ENCODE results near the gene MAP7D2. TPM values are rescaled to one million over a fixed set of nuclear protein-coding genes. Genes with fewer than 3 reads are reported as not detected.

The MAP7D2 gene
- total RNA-seq, 1 donor from 2014 or later, result 0.98 TPM

DNA sequence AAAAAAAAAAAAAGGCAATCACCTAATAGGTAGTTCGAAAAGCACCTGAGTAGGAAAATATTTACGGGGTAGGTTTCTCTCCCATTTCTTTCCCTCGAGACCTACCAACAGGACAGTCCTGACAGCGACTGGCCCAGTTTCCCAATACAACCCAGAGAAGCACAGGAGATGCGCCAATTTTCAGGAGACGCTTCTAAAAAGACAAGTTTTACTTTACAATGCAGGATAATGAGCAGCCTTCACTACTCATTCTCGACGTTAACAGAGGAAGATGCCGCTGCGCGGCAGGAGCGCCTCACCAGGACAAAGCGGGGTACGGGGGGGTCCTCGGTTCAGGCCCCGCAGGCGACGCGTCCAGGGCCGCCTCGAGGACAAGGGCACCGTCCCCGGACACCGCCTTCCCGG, 126.6 kb downstream of the MAP7D2 start:
- no peak for DNase-seq (ENCODE audit: extremely low spot score in 2 of 2)
- Histone ChIP-seq H3K27me3 (no peaks in the 10 kb centered on the region), H3K27ac (peak overlapping the region; percentile 83), H3K4me3 (peak overlapping the region; percentile 57 to 75), H3K9me3 (no peaks in the 10 kb centered on the region), H3K4me1 (peaks cover 4% of the 10 kb centered on the region), H3K36me3 (no peaks in the 10 kb centered on the region)
- TF ChIP-seq POLR2AphosphoS5 (IDR thresholded peaks at IDR 0.05; ENCODE audit: insufficient read depth in 1 of 2, low read depth in 1 of 2), result no peak
- TF ChIP-seq, protein P1, sequence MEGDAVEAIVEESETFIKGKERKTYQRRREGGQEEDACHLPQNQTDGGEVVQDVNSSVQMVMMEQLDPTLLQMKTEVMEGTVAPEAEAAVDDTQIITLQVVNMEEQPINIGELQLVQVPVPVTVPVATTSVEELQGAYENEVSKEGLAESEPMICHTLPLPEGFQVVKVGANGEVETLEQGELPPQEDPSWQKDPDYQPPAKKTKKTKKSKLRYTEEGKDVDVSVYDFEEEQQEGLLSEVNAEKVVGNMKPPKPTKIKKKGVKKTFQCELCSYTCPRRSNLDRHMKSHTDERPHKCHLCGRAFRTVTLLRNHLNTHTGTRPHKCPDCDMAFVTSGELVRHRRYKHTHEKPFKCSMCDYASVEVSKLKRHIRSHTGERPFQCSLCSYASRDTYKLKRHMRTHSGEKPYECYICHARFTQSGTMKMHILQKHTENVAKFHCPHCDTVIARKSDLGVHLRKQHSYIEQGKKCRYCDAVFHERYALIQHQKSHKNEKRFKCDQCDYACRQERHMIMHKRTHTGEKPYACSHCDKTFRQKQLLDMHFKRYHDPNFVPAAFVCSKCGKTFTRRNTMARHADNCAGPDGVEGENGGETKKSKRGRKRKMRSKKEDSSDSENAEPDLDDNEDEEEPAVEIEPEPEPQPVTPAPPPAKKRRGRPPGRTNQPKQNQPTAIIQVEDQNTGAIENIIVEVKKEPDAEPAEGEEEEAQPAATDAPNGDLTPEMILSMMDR (IDR thresholded peaks at IDR 0.05), result no peak
- intact Hi-C loops (cut with DNase I), result no loop called here

DNA sequence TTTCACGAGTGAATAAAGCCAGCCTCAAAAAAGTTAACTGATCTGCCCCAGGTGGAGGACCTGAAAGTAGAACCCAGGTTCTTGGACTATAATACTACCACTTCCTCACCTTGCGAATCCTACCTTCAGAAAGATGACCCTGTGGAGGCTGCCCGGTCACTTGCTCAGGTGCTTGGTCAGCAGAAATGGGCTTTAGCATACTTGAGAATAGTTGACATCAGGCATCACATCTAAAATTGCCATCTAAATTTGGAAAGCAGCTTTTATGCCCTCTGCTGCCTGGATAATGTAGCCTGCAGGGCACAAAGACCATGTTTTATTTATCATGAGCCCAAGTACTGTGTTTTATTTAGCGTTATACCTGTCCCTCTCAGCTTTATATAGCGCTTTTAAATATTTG, 128.9 kb downstream of the MAP7D2 start:
- TF ChIP-seq POLR2A (IDR thresholded peaks at IDR 0.05), result no peak
- no peak for TF ChIP-seq POLR2AphosphoS5 (IDR thresholded peaks at IDR 0.05; ENCODE audit: insufficient read depth in 1 of 2, low read depth in 1 of 2)
- TF ChIP-seq, protein P1 (IDR thresholded peaks at IDR 0.05), result no peak
- Histone ChIP-seq H3K27ac (no peak overlapping the region), H3K36me3 (no peaks in the 10 kb centered on the region), H3K4me1 (peaks cover 4% of the 10 kb centered on the region), H3K4me3 (no peak overlapping the region), H3K27me3 (no peaks in the 10 kb centered on the region), H3K9me3 (no peaks in the 10 kb centered on the region)
- DNase-seq (ENCODE audit: extremely low spot score in 2 of 2), result no peak
- intact Hi-C loops (cut with DNase I), result no loop called here

DNA sequence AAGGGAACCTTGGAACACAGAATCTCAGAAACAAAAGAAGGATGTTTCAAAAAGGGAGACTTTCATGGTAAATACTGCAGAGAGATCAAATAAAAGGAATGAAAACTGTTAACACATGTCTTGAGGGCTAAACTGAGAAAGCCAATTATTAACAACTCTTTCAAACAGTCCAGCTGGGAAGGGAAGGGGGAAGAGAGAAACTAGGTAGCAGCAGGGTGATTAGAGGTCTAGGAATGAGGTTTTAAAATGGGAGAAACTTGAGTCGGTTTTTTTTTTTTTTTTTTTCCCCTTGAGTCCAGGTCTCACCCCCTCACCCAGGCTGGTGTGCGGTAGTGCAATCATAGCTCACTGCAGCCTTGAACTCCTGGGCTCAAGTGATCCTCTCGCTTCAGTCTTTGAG, 130.2 kb downstream of the MAP7D2 start:
- Histone ChIP-seq H3K9me3 (no peaks in the 10 kb centered on the region), H3K36me3 (no peaks in the 10 kb centered on the region), H3K27me3 (no peaks in the 10 kb centered on the region), H3K4me1 (peaks cover 4% of the 10 kb centered on the region), H3K27ac (no peak overlapping the region), H3K4me3 (no peak overlapping the region)
- TF ChIP-seq POLR2AphosphoS5 (IDR thresholded peaks at IDR 0.05; ENCODE audit: insufficient read depth in 1 of 2, low read depth in 1 of 2), result no peak
- TF ChIP-seq POLR2A (IDR thresholded peaks at IDR 0.05), result no peak
- TF ChIP-seq, protein P1 (IDR thresholded peaks at IDR 0.05), result no peak
- intact Hi-C loops (cut with DNase I), result no loop called here
- DNase-seq (ENCODE audit: extremely low spot score in 2 of 2), result no peak

DNA sequence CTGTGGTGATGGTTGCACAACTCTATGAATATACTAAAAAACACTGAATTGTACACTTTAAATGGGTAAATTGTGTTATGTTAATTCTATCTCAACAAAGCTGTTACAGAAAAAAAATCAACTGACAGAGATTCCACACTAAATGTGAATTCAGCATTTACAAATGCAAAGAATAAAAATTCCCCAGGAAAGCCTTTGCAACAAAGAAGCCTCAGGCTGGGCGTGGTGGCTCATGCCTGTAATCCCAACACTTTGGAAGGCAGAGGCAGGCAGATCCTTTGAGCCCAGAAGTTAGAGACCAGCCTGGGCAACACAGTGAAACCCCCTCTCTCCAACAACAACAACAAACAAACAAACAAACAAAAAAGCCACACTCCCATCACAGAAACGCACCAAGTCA, 134.8 kb downstream of the MAP7D2 start:
- intact Hi-C loops (cut with DNase I), result no loop called here
- Histone ChIP-seq H3K4me3 (no peak overlapping the region), H3K4me1 (peaks cover 3% of the 10 kb centered on the region), H3K36me3 (no peaks in the 10 kb centered on the region), H3K27me3 (no peaks in the 10 kb centered on the region), H3K27ac (no peak overlapping the region), H3K9me3 (no peaks in the 10 kb centered on the region)
- DNase-seq (ENCODE audit: extremely low spot score in 2 of 2), result no peak
- TF ChIP-seq POLR2A (IDR thresholded peaks at IDR 0.05) (no peak), POLR2AphosphoS5 (IDR thresholded peaks at IDR 0.05; ENCODE audit: insufficient read depth in 1 of 2, low read depth in 1 of 2) (no peak)
- TF ChIP-seq, protein P1 (IDR thresholded peaks at IDR 0.05), result no peak

DNA sequence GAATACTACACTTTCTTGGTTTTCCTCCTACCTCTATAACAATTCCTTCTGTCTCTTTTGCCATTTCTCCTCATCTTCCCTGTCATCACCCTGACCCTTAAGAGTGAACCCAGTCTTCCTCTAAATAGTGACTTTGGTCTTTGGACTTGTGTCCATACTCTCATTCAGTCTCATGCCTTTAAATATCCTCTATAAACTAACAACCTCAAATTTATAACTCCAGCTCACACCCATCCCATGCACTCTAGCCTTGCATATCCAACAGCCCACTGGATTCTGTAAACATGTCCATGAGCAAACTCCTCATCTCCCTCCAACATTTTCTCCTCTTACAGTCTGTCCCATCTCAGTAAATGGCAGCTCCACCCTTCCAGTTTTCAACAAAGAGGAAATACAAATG, 140.9 kb downstream of the MAP7D2 start:
- Histone ChIP-seq H3K4me3 (no peak overlapping the region), H3K4me1 (no peaks in the 10 kb centered on the region), H3K27ac (no peak overlapping the region), H3K9me3 (no peaks in the 10 kb centered on the region), H3K36me3 (no peaks in the 10 kb centered on the region), H3K27me3 (no peaks in the 10 kb centered on the region)
- intact Hi-C loops (cut with DNase I), result no loop called here
- TF ChIP-seq, protein P1 (IDR thresholded peaks at IDR 0.05), result no peak
- no peak for TF ChIP-seq POLR2AphosphoS5 (IDR thresholded peaks at IDR 0.05; ENCODE audit: insufficient read depth in 1 of 2, low read depth in 1 of 2)
- TF ChIP-seq POLR2A (IDR thresholded peaks at IDR 0.05), result no peak
- no peak for DNase-seq (ENCODE audit: extremely low spot score in 2 of 2)
